GM19467 (cell line): ENCODE measurements around the gene TECTA.
A peak's percentile ranks its signal among the peaks of the same experiment; 100 is the strongest.

Experiments
- ATAC-seq: cut with Tn5 transposase; IDR thresholded peaks from one replicate; pipeline ENCODE4 v1.9.1; 2021; ENCODE audit warnings: mild to moderate bottlenecking, moderate library complexity; ENCODE audit not compliant: unreplicated experiment

TECTA gene, protein sequence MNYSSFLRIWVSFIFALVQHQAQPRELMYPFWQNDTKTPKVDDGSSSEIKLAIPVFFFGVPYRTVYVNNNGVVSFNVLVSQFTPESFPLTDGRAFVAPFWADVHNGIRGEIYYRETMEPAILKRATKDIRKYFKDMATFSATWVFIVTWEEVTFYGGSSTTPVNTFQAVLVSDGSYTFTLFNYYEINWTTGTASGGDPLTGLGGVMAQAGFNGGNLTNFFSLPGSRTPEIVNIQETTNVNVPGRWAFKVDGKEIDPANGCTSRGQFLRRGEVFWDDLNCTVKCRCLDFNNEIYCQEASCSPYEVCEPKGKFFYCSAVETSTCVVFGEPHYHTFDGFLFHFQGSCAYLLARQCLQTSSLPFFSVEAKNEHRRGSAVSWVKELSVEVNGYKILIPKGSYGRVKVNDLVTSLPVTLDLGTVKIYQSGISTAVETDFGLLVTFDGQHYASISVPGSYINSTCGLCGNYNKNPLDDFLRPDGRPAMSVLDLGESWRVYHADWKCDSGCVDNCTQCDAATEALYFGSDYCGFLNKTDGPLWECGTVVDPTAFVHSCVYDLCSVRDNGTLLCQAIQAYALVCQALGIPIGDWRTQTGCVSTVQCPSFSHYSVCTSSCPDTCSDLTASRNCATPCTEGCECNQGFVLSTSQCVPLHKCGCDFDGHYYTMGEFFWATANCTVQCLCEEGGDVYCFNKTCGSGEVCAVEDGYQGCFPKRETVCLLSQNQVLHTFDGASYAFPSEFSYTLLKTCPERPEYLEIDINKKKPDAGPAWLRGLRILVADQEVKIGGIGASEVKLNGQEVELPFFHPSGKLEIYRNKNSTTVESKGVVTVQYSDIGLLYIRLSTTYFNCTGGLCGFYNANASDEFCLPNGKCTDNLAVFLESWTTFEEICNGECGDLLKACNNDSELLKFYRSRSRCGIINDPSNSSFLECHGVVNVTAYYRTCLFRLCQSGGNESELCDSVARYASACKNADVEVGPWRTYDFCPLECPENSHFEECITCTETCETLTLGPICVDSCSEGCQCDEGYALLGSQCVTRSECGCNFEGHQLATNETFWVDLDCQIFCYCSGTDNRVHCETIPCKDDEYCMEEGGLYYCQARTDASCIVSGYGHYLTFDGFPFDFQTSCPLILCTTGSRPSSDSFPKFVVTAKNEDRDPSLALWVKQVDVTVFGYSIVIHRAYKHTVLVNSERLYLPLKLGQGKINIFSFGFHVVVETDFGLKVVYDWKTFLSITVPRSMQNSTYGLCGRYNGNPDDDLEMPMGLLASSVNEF (N-terminal part only)

DNA sequence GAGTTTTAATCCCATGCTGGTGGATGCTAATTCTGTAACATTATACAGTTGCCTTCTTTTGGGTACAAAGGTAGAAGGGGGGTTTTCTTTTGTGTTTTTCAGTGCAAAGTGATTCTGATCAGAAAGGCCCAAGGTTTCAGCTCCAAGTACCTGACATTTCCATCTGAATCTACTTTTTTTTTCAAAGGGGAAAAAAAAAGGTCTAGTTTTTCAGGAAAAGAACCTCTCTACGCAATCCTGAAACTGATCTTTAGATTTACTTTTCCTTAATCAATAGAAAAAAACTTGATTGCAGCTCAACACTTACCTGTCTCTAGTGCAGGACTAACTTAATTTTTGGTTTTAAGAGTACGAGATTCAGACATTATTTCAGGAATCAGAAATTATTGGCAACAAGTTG, at the start of gene TECTA:
Gene TECTA, plus strand, starts transcription at position 301 of the 400 bp plus-strand sequence. CDS start 1,423 bp downstream, outside the sequence.
- no peak for ATAC-seq

DNA sequence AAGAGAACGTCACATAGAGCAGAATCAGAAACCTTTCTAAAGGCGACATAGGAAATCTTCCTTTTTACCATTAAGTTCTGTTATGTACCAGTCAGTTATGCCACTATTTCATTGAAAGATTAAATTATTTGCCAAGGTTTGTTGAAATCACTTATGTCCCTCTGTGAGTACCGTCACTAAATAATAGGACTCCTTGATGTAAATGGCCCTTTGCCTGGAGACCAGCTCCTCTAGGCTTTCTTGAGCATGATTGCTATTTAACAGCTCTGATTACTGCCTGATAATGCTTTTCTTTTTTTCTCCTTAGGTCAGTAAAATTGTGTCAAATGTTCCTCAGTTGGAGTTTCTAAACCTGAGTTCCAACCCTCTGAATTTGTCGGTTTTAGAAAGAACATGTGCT, 47.8 kb upstream of the TECTA start:
- ATAC-seq: no peak

- ATAC-seq: no peak
Observed at GRCh38 chr11:121054266-121054665, 46.8 kb upstream of the TECTA start.

DNA sequence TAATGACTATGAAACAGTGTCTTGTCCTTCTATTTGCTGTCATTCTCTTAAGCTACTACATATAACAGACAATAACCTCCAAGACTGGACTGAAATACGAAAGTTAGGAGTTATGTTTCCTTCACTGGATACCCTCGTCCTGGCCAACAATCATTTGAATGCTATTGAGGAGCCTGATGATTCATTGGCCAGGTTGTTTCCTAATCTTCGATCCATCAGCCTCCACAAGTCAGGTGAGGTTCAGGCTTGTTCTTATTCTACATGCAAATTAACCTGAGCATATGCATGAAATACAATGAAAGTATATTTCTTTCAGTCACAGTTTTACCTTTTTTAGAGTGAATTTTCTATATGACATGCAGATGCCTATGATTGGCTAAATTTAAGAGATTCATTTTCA, 46.0 kb upstream of the TECTA start:
- no peak for ATAC-seq

DNA sequence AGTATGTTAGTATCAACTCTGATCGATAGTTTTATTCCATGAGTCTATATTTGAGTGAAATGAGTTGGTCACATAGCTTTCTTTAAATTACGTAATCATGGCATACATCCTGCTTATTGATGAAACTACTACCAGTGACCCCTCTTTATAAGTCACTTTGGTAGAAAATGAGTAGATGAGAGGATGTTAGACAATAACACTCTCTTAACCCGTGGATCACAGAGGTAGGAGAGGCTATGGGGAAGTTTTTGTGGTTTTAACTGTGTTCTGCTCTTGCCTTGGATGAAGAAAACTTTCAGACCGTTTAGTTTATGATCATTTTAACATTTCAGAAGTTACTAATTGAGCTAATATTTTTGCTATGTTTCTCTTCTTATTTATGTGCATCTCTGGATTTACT, 43.1 kb upstream of the TECTA start:
- no peak for ATAC-seq

DNA sequence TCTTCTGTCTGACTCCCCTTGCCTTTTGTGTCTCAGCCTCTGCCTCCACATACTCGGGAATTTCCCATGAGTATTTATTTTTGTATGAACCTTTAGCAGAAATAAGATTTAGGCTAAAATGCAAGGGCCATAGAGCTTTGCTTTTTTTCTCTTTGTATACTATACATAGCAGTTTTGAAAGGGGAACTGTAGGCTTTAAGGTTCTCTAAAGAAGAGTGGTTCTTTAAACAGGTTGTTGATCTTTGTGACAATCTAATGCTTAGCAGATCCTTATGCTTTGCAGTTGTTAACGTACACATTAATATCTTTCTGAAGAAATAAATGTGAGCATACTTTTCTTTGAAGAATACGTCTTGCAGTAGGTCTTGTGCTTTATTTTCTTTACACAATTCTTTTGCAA, 42.1 kb upstream of the TECTA start:
- ATAC-seq: no peak

DNA sequence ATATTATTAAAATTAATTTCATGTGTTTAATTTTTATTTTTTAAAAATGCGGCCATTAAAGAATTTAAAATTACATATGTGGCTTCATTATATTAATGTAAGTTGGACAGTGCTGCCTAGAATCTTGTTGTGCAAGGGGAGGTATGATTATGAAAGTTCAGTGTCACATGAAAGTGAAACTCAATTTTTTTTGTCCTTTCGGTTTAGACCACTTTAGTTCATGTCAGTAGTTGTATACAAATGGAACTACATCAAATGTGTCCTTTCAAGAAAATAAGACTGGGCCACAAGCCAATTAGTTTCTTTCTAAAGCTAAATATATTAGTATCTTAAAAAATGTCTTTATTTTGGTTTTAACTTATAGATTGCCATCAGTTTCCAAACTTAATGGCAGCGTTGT, 41.4 kb upstream of the TECTA start:
- ATAC-seq: peak; percentile 94

DNA sequence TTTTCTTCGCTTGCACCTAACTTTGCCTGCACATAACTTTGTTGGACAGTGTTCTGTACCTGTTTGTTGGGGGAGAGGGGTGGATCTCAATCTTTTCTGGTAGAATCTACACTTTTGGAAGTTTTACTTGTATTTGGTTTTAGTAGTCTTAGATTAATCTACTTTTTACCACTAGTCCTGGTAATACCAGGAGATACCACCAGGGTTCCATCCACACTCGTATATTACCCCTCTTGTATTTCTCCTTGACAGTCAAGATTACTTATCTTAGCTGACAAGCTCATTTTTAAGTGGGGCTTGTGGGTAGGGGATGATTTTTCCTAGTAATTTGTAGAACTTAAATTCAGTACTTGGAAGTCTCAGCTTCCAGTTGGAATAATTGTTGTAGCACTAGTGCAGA, 37.3 kb upstream of the TECTA start:
- no peak for ATAC-seq

DNA sequence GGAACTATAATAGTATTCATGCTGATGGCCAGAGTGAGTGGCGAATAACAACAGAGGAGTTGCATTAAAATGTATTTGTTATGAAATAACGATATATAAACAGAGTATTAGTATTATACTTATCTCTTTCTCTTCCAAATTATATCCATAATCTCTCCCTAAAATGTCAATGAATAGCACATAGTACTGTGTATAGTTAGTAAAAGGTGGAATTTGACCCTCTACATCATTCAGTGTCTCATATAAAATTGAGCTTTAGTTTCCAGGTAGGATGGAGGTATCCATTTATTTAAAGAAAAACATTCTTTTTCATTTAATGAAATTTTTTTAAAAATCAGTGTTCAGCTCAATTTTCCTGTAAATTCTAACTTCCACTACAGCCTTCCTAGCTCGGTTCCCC, 34.4 kb upstream of the TECTA start:
- ATAC-seq: no peak

GRCh38 chr11:121067026-121067425, 34.0 kb upstream of the TECTA start:
- ATAC-seq: no peak

DNA sequence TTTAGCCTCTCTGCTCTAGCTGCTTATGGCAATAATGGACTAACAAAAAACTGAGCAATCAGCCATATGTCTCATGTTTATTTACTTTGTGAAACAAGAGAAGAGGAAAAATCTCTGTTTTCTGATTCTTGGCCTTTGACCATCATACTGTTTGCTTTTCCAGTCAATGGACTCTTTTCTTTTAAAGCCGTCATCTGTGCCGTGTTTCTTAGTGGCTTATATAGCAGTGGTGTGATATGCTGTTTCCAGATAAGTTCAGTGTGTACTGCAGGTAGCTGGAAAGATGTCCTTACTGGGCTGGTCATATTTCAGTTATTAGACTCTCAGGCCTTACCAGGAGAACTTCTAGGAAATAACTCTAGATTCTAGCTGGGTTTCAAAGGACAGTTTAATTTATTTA, 33.6 kb upstream of the TECTA start:
- ATAC-seq: no peak

- ATAC-seq: no peak
Observed at GRCh38 chr11:121067962-121068647, 32.9 kb upstream of the TECTA start.

- no peak for ATAC-seq
Observed at GRCh38 chr11:121068787-121069186, 32.3 kb upstream of the TECTA start.

DNA sequence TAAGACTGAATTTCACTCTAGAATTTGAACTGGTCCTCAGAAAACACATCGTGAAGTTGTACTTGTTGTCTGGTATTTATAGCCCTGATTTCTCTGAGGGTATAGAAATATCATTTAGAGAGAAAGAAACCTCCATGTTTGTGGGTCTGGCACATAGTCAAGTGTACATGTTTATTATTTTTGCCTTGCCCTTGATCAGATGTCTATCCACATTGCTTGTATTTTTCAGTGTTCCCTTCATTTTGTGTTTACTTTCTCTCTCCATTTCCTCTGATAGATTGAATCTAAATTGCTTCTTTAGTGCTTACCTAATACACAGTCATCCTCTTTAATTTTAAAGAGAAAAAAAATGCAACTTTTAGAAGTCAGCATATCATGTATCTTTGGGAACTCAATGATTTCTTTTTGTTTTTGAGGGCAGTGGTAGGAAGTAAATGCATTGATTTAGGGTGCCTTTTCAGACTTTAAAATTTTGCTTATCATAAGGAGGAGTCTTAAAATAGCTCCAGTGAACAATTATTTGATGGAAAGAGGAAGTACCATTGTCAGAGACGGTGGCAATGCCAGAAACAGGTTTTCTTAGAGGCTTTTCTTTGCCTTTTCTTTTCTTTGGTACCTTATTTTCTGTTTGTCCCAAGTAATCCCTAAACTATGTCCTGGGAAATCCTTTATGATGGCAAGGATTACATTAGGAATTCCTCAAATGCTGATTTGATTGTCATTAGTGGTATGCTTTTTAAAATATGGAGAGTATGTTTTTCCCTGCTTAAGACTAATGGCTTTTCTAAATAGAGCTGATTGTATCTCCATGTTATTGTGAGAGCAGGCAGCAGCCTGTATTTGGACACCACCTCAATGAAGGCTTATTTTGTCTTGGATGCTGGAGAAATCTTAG, 29.8 kb upstream of the TECTA start:
- no peak for ATAC-seq

GRCh38 chr11:121071846-121072450, 29.1 kb upstream of the TECTA start:
- no peak for ATAC-seq

DNA sequence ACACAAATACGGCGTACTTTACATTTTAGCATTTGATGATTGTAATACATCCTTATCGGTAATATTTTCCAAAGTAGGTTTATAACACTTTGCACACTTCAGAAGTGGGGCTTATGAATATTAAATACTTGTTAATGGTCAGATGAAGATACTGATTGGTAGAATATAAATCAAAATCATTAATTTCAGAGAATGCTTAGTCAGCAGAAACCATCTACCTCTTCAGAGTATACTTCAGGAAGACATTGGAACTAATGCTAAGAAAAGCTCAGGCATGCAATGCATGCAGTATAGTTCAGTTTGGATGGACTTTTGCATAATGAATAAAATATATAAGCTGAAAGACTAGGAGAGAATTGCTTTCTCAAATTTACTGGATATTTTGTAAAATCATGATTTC, 19.7 kb upstream of the TECTA start:
- no peak for ATAC-seq

GRCh38 chr11:121082219-121082618, 18.8 kb upstream of the TECTA start:
- no peak for ATAC-seq

- no peak for ATAC-seq
Observed at GRCh38 chr11:121082670-121083069, 18.4 kb upstream of the TECTA start.

DNA sequence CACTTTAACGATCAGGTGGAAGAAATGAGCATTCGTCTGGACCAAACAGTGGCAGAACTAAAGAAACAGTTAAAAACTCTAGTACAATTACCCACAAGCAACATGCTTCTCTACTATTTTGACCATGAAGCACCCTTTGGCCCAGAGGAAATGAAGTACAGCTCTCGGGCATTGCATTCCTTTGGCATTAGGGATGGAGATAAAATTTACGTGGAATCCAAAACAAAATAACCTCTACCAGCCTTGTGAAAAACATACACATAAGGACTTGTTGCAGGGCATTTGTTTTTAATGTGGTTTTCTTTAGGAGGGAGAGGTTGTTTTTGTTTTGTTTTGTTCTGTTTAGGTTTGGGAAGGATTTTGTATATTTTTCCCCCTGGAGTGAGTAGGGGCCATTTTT, 14.2 kb upstream of the TECTA start:
- no peak for ATAC-seq
